Measurements from ENCODE around the gene CPVL. TPM values are rescaled to one million over a fixed set of nuclear protein-coding genes. Genes with fewer than 3 reads are reported as not detected.

Gene CPVL
- total and polyA plus RNA-seq, 2 of the 8 experiments (the other 6 are each of a cell fraction or from before 2014, with no cell fraction given): 40.0 to 55.0 TPM

DNA sequence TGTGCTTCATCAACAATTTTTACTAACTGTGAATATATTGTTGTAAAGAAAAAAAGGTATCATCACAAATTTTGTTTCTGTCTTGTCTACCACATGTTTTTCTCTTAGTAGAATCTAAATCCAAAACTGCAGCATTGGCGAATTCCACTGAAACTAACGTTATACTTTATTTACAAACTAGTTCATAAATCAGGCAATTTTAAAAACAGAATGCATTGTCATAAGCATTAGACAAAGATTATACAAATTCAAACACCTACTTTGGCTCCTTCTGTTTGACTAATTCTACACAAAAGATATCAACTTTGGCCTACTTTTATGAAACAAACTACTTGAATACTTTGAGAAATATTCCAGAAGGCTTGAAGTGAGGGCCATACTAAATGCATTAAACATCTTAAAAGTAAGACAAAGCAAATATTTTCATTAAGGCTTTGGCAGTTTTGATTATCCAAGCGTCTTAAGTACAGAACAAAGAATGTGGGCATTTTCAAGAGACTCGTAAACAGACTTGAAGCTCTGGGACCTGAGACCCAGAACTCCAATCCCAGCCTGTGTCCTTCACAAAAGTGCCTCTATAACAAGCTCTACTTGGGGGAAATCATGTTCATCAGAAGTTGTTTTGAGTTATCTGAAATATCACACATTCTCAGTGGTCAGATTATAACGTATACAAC, 81.0 kb downstream of the CPVL start:
- 66% methylated on average over 5 of the region's 5 CpGs; no CpG with 5 or more reads in 1 of the 2 experiments for WGBS, 2 experiments (ENCODE audit: extremely low coverage in 1 of 2, insufficient coverage in 1 of 2, insufficient read length in 1 of 2, insufficient replicate concordance in 2 of 2, low coverage in 1 of 2, low lambda C conversion rate in 2 of 2, missing lambda C conversion rate in 1 of 2)
- no peak overlapping the region for H3K4ac ChIP-seq (replicated peaks; ENCODE audit: insufficient read length, low read depth, low read length)
- TF ChIP-seq TAF7 (optimal IDR thresholded peaks at IDR 0.05; ENCODE audit: borderline replicate concordance, low read depth, low read length) (no peak), RBBP5 (IDR thresholded peaks at IDR 0.05; ENCODE audit: borderline replicate concordance, low read depth, low read length) (no peak), SRF (IDR thresholded peaks at IDR 0.05; ENCODE audit: low read depth, low read length) (no peak), ASH2L (IDR thresholded peaks at IDR 0.05; ENCODE audit: low read length) (no peak), TBP (IDR thresholded peaks at IDR 0.05; ENCODE audit: low read depth, low read length) (no peak), CREB1 (IDR thresholded peaks at IDR 0.05) (no peak), RNF2 (IDR thresholded peaks at IDR 0.05; ENCODE audit: borderline replicate concordance, low read depth, low read length, missing control alignments, poor library complexity, severe bottlenecking) (no peak), RFX5 (IDR thresholded peaks at IDR 0.05; ENCODE audit: borderline replicate concordance, low read depth, low read length) (no peak)
- TF ChIP-seq, protein P1, sequence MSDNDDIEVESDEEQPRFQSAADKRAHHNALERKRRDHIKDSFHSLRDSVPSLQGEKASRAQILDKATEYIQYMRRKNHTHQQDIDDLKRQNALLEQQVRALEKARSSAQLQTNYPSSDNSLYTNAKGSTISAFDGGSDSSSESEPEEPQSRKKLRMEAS (IDR thresholded peaks at IDR 0.05): no peak
- no peak overlapping the region for H2BK120ac ChIP-seq (replicated peaks; ENCODE audit: low read depth, low read length)
- H4K8ac ChIP-seq (ENCODE audit: extremely low read depth, insufficient read depth, low read length): no peak overlapping the region
- H4K5ac ChIP-seq (ENCODE audit: insufficient read length, low read depth, low read length): no peak overlapping the region
- POLR2A ChIA-PET (ENCODE audit: partially characterized antibody): no interaction called here
- H2AK5ac ChIP-seq (ENCODE audit: low read depth, low read length): no peak overlapping the region
- H3K79me2 ChIP-seq (ENCODE audit: control insufficient read depth in 1 of 2, insufficient read depth in 2 of 2, low read length in 2 of 2): no peaks in the 10 kb centered on the region
- H4K91ac ChIP-seq (replicated peaks; ENCODE audit: insufficient read length, low read length): no peak overlapping the region
- no peaks in the 10 kb centered on the region for H3K4me1 ChIP-seq (replicated peaks in 1 of 4; ENCODE audit: control insufficient read depth in 3 of 4, insufficient read depth in 4 of 4, low read length in 3 of 4)
- H3K4me3 ChIP-seq (ENCODE audit: extremely low read depth in 1 of 4, insufficient read depth in 2 of 4, low read depth in 3 of 4, low read length in 4 of 4): no peak overlapping the region
- no peak overlapping the region for H3K14ac ChIP-seq (ENCODE audit: insufficient read length)
- no peak overlapping the region for H2BK12ac ChIP-seq (ENCODE audit: low read depth, low read length)
- no peak overlapping the region for H2BK5ac ChIP-seq (ENCODE audit: low read depth, low read length)
- no peak for FAIRE-seq
- no peaks in the 10 kb centered on the region for H3K79me1 ChIP-seq (ENCODE audit: low read depth, low read length)
- H4K20me1 ChIP-seq (replicated peaks in 1 of 2; ENCODE audit: control insufficient read depth in 1 of 2, insufficient read depth in 2 of 2, low read length in 2 of 2): no peaks in the 10 kb centered on the region
- no peak overlapping the region for H3K56ac ChIP-seq (replicated peaks; ENCODE audit: insufficient read length, low read depth, low read length)
- H3K9ac ChIP-seq (replicated peaks in 1 of 4; ENCODE audit: extremely low read depth in 1 of 4, low read depth in 3 of 4, low read length in 3 of 4): no peak overlapping the region
- no peak overlapping the region for H3K27ac ChIP-seq (ENCODE audit: low read depth, low read length)
- no peak overlapping the region for H2BK15ac ChIP-seq (ENCODE audit: low read length)
- H2BK20ac ChIP-seq (ENCODE audit: low read length): no peak overlapping the region
- H3K9me3 ChIP-seq (ENCODE audit: insufficient read depth in 2 of 2, low read depth in 1 of 2, low read length in 1 of 2): no peaks in the 10 kb centered on the region
- no peaks in the 10 kb centered on the region; the same call in 1 of the 2 replicates for H3K23me2 ChIP-seq (ENCODE audit: low read depth, low read length)
- H3K18ac ChIP-seq (ENCODE audit: extremely low read depth, low read length): no peak overlapping the region
- DNase-seq (ENCODE audit: low read depth in 1 of 2, low spot score in 2 of 2): no peak
- H3K27me3 ChIP-seq (replicated peaks in 1 of 4; ENCODE audit: control insufficient read depth in 3 of 4, extremely low read depth in 1 of 4, insufficient read depth in 3 of 4, low read length in 3 of 4): no peaks in the 10 kb centered on the region
- H3K23ac ChIP-seq (ENCODE audit: insufficient read length): no peak overlapping the region
- H3K4me2 ChIP-seq (ENCODE audit: insufficient read depth in 1 of 2, low read depth in 2 of 2, low read length in 2 of 2): no peak overlapping the region
- no peaks in the 10 kb centered on the region; a peak in 1 of 8 replicates for H3K36me3 ChIP-seq (ENCODE audit: control insufficient read depth in 2 of 4, insufficient read depth in 4 of 4, low read length in 3 of 4)
- H2AFZ ChIP-seq (ENCODE audit: low read length): no peak overlapping the region
- CTCF ChIA-PET (ENCODE audit: partially characterized antibody): no interaction called here

Measured in H1 (cell line).